Fibroblast of villous mesenchyme (primary cell): ENCODE results near the gene FBXO30. TPM values are rescaled to one million over a fixed set of nuclear protein-coding genes. Genes with fewer than 3 reads are reported as not detected.

Source experiments
- DNase-seq: peaks from one replicate; pipeline ENCODE4 v3.0.0-alpha.2; 2010; ENCODE audit warnings: low read depth
- H3K4me3 ChIP-seq: 2 replicates; pipeline ENCODE4 v1.5.1; 2011; ENCODE audit warnings: low read depth, mild to moderate bottlenecking, low read length
- CTCF ChIP-seq: IDR thresholded peaks from 2 replicates; pipeline ENCODE4 v1.5.1; 2012; ENCODE audit warnings: low read depth, mild to moderate bottlenecking, low read length; ENCODE audit not compliant: insufficient read depth
- total RNA-seq: library from RNA; depleted of rRNA; stranded (reverse); fragments of >200 nt; gene quantifications from 2 replicates; pipeline ENCODE4 v1.2.3, GENCODE V29; 2012

Gene FBXO30
- total RNA-seq, 1 donor = 16.0 TPM

DNA sequence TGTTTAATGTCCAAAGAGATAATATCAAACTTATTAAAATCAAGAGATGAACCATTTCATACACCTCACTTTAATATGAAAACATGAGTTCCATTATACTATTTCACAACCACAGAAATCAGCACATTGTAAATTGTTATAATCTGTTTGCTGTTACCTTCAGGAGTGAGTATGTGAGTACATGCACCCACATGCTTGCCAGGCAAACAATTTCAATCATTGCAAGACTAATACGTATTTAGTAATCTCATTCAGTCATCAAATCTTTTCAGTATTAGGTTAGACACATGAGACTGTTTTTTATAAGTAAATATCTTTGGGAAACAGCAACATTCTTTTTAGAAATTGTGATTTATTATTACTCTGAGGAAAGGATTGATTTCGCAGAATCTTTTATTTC, 70.0 kb downstream of the FBXO30 start:
- H3K4me3 ChIP-seq = no peak overlapping the region
- no peak for DNase-seq
- no peak for TF ChIP-seq CTCF

Other genes with a start within 250 kb of the FBXO30 start
- gene EPM2A, start 79.3 kb downstream of the FBXO30 start, total RNA-seq = 7.7 and 7.8 TPM in 2 replicates
- 20.0 and 21.2 TPM in 2 replicates for gene SHPRH, start 149.6 kb upstream of the FBXO30 start, total RNA-seq
- gene GRM1, start 214.3 kb upstream of the FBXO30 start, total RNA-seq = under 0.01 TPM in 1 of 2 replicates, not detected in the other